AG04449 (cell line): ENCODE measurements around the gene DIABLO.

Experiments used
- CTCF ChIA-PET: fragments of 350-600 bp; formaldehyde crosslinking; extraction: SDS; loops from one replicate; lab custom pipeline; 2021; ENCODE audit warnings: antibody characterized with exemption; lab: Yijun Ruan, JAX
- POLR2A ChIA-PET: fragments of 400-600, 350-600 bp; formaldehyde crosslinking; extraction: SDS; loops from one replicate; lab custom pipeline; 2020; ENCODE audit warnings: antibody characterized with exemption, inconsistent platforms; lab: Yijun Ruan, JAX
- DNase-seq: peaks from one replicate; pipeline ENCODE4 v3.0.0-alpha.2; 2010; ENCODE audit warnings: low read depth, low spot score
- H3K4me3 ChIP-seq: 2 replicates; pipeline ENCODE4 v1.5.1; 2011; ENCODE audit warnings: low read depth, mild to moderate bottlenecking, control low read depth, low read length
- TF ChIP-seq, protein P1 (sequence below): IDR thresholded peaks from one replicate; pipeline ENCODE4 v1.5.1; 2011; ENCODE audit warnings: mild to moderate bottlenecking, moderate library complexity, low read length, control low read depth, inconsistent platforms; ENCODE audit not compliant: insufficient read depth; ENCODE audit errors: missing control alignments

DIABLO gene

DNA sequence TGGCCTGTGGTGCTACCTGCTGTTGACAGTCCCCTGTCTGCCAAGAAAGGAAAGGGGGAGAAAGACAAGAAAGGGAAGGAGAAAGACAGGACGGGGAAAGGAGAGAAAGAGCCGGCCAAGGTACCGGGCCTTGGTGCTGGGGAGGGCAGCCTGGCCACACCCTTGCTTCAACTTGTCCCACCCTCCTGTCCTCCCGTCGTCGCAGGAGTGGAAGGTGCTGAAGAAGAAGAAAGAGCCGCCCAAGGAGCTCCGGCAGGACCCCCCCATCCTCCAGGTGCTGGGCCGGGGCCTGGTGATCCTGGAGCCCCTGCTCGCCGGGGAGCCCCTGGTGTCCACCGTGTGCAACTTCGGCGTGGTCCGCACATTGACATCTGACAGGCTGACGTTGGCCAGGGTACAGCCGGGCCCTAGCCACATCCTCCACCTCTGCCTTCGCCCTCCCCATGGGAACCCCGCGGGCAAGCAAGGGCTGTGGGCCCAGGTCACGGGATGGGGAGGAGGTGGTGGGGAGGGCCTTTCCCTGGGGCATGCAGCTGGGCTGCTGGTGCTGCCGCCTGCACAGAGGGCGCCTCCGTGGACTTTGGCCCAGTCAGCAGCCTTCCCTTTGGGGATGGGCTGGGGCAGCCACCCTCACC is 25.2 kb downstream of the DIABLO start:
- no peak for DNase-seq
- ChIA-PET POLR2A (no interaction called here), CTCF (no interaction called here)
- TF ChIP-seq, protein P1, sequence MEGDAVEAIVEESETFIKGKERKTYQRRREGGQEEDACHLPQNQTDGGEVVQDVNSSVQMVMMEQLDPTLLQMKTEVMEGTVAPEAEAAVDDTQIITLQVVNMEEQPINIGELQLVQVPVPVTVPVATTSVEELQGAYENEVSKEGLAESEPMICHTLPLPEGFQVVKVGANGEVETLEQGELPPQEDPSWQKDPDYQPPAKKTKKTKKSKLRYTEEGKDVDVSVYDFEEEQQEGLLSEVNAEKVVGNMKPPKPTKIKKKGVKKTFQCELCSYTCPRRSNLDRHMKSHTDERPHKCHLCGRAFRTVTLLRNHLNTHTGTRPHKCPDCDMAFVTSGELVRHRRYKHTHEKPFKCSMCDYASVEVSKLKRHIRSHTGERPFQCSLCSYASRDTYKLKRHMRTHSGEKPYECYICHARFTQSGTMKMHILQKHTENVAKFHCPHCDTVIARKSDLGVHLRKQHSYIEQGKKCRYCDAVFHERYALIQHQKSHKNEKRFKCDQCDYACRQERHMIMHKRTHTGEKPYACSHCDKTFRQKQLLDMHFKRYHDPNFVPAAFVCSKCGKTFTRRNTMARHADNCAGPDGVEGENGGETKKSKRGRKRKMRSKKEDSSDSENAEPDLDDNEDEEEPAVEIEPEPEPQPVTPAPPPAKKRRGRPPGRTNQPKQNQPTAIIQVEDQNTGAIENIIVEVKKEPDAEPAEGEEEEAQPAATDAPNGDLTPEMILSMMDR = no peak
- H3K4me3 ChIP-seq = no peak overlapping the region

DNA sequence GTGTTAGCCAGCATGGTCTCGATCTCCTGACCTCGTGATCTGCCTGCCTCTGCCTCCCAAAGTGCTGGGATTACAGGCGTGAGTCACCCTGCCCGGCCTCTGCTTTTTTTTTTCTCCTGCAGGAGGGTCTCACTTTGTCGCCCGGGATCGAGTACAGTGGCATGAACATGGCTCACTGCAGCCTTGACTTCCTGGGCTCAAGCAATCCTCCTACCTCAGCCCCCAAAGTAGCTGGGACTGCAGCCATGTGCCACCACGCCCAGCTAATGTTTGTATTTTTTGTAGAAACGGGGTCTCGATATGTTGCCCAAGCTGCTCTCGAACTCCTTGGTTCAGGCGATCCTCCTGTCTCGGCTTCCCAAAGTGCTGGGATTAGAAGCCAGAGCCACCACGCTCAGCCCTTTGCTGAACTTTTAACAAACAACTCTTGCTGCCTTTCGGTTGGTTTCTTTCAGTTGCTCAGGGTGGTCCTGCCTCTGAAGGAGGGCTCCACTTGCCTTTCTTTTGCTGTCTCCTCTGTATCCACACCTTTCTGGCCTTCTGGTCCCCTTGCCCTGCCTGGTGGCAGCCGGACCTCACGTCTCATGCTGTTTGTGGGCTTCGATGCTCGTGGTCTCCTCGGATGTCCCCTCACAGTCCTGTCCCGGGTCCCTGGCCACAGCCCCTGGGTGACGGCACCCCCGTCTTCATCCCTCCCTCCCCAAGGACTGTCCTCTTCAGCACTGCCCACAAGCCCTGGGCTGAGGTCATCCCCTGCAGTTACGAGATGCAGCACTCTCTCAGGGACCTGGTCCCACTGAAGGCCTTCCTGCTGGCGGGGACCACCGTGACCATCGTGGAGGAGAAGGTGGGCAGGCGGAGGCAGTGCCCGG is 26.1 kb downstream of the DIABLO start:
- CTCF ChIA-PET = interaction anchor here (0.6 kb wide), 1 partner anchor 532 kb away, joined by 3 read pairs; no protein-coding TSS in a partner anchor
- no peak for DNase-seq
- POLR2A ChIA-PET = interaction anchor here (0.8 kb wide), 1 partner anchor 434 kb away, joined by 3 read pairs; no protein-coding TSS in a partner anchor
- TF ChIP-seq, protein P1 = no peak
- H3K4me3 ChIP-seq = no peak overlapping the region

DNA sequence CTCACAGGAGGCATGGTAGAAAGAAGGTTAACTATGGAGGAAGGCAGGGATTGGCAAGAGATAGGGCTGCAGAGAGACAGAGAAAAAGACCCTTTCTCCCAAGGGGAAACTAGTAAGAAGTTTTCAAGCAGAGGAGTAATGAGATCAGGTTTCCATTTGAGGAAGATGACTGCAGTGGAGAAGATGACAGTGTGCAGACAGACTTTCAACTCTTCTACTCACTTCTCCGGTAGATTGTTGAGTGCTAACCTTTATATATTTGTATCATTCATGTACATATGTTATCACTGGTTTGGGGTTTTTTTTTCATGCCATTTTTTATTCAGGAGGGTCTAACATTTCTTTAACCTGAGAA is 28.3 kb downstream of the DIABLO start:
- POLR2A ChIA-PET = no interaction called here

DNA sequence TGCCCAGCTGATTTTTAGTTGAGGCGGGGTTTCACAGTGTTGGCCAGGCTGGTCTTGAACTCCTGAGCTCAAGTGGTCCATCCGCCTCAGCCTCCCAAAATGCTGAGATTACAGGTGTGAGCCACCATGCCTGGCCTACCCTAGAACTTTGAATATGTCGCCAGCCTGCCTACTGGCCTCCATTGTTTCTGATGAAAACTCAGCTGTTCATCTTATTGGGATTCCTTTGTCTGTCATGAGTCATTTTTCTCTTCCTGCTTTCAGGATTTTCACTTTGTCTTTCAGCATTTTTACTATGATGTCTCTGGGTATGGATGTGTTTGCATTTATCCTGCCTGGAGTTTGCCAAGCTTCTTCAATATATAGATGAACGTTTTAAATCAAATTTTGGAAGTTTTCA is 30.4 kb downstream of the DIABLO start:
- no peak for DNase-seq
- no peak overlapping the region for H3K4me3 ChIP-seq
- CTCF ChIA-PET = interaction anchor here (0.8 to 1.1 kb wide), 5 partner anchors 9 to 147 kb away, joined by 3 to 5 read pairs (median 3); no protein-coding TSS in a partner anchor
- TF ChIP-seq, protein P1 = no peak
- POLR2A ChIA-PET = no interaction called here

More for the DNA sequence above, 28.3 kb downstream of the DIABLO start:
- TF ChIP-seq, protein P1 = no peak
- H3K4me3 ChIP-seq = no peak overlapping the region
- CTCF ChIA-PET = no interaction called here
- no peak for DNase-seq

DNA sequence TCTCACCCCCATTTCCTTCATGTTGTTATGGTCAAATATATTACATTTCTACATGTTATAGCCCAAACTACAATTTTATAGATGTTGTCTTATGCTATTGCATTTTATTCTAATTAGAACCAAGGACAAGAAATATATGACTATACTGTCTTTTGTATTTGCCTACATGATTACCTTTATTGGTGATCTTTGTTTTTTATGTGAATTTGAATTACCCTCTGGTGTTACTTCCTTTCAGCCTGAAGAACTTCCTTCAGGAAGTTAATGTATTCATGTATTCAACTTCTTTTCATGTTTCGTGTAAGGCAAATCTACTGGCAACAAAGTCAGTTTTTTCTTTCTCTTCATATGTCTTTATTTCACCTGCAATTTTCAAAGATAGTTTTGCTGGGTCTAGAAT is 31.0 kb downstream of the DIABLO start:
- no peak overlapping the region for H3K4me3 ChIP-seq
- ChIA-PET POLR2A (no interaction called here), CTCF (interaction anchor here (0.9 to 2.5 kb wide), 3 partner anchors 64 to 147 kb away, joined by 3 to 12 read pairs (median 5); no protein-coding TSS in a partner anchor)
- DNase-seq = no peak
- TF ChIP-seq, protein P1 = no peak

DNA sequence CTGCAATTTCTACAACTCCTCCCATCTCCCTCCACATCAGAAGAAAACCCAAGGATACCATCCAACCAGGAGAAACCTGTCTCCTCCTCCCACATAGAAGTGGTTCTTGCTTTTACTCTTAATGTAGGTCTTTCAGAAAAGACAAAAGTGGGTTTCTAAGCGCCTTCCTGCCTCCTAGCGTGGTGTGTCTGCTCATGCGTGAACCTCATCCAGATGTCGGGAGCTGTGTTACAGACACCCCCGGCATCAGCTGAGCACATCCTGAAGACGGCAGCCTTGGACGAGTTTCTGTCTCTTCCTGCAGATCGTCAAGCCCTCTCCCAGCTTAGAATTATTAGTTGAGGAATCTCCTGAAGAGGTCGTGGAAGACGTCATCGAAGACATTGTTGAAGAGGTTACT is 33.4 kb downstream of the DIABLO start:
- CTCF ChIA-PET = interaction anchor here (0.9 to 5.9 kb wide), 11 partner anchors 10 to 163 kb away, joined by 3 to 43 read pairs (median 4); partner anchors contain the start of gene LRRC43
- POLR2A ChIA-PET = no interaction called here
- TF ChIP-seq, protein P1 = no peak
- no peak overlapping the region for H3K4me3 ChIP-seq
- DNase-seq = no peak
